HG03025 (cell line): ENCODE data around the gene RPS8.
"Not testable (repeated sequence)": the region's sequence is repeated elsewhere in the genome, so short reads cannot be mapped to it uniquely, and the experiment has no call there.

Experiments used
- ATAC-seq: cut with Tn5 transposase; IDR thresholded peaks from one replicate; pipeline ENCODE4 v1.9.1; 2021; ENCODE audit warnings: mild to moderate bottlenecking, moderate library complexity; ENCODE audit not compliant: unreplicated experiment, low FRiP score

The RPS8 gene

DNA sequence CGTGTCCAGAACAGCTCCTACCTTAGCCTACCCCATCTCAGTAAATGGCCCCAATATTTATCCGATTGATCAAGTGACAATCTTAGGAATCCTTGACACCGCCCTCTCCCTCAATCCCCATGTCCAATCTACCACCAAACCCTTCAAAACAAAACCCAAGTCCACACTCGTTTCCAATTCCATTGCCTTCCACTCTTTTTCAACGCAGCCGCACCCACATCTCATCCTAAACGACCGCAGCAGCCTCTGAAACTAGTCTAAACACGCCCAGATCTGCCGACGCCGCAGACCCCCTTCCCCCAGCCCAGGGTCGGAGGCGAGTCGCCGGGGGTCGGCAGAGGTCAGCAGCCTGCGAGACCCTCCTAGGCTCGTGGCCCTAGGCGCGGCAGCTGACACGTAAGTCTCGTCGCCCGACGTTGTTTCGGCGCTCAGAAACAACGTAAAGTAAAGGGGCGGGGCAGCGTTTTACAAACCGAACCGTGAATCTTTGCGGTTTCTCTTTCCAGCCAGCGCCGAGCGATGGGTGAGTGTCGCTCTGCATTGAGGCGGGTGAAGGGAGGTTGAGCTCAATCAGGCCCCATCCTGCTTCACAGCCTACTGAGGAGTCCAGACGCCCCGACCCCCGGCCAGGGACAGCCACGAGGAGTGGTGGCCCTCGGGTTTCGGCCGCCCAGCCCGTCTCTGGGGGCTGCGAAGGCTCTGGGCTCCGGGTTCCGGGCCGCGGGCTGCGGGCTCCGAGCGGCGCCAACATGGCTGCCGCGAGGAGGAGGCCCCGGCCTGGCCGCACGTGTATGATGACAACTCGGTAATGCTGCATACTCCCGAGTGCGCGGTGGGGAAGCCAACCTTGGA lies at the start of gene RPS8:
Gene RPS8, plus strand, starts transcription at position 463 of the 852 bp plus-strand sequence. Its CDS starts 57 bp downstream, at position 520.
- peak; percentile 72 for ATAC-seq

DNA sequence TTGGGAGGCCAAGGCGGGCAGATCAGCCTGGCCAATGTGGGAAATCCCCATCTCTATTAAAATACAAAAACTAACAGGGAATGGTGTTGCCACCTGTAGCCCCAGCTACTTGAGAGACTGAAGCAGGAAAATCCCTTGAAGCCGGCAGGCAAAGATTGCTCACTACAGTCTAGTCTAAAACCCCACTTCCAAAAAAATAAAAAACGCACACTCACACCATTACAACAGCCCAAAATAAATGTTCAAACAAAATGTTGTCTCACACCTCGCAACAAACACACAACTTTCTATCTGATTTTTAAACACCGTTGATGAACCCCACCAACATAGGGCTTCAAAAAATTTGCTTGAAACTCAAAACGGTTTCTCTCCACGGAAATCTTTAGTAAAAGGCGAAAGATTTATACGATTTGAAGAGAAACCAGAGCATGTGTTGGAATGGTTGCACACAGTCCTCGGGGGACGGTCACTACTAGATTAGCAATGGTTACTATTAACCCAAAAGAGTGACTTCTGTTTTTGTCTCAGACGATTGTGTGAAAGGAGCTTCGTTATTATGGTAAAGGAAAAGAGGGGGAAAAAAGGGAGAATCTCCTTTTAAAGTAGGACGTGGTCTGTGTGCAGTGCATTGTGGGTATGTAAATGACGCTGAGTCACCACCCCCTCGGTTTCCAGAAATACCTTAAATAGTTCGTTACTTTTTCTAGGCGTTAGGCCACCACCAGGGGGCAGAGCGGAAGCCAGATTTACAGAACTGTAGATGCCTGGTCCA lies 44.4 kb upstream of the RPS8 start, which contains the start of gene RNU5D-1:
Gene RNU5D-1, minus strand, starts transcription at position 430 of the 772 bp plus-strand sequence.
- ATAC-seq, result peak; percentile 59

DNA sequence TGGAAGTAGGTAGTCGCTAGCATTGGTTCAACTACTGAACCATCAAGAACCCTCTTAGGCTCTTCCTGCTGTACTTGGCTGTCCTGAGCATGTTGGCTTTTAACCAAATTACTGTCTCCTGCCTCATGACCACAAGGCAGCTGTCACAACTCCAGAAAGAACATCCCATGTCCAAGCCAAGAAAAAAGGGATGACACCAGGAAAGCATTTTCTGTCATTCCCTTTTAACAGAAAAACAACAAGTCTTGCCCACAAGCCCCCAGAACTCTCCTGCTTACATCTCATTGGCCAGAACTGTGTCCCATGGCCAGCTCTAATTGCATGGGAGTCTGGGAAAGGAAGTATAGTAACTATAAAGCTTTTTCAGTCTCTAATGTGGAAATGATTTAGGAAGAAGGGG lies 42.0 kb upstream of the RPS8 start:
- ATAC-seq, result no peak

DNA sequence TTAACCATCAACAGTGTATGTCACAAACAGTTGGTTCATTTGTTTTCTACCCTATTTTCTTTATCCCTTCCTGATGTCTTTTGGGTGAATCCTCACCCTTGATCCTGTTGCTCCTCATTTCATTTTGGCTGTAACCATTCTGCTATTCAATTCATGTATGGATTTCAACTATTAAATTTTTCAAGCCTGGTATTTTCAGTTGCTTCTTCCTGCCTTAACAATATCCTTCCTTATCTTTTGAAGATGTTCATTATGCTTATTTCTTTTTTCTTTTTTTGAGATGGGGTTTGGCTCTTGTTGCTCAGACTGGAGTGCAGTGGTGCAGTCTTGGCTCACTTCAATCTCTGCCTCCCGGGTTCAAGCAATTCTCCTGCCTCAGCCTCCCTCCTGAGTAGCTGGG lies 41.6 kb upstream of the RPS8 start:
- no peak for ATAC-seq

DNA sequence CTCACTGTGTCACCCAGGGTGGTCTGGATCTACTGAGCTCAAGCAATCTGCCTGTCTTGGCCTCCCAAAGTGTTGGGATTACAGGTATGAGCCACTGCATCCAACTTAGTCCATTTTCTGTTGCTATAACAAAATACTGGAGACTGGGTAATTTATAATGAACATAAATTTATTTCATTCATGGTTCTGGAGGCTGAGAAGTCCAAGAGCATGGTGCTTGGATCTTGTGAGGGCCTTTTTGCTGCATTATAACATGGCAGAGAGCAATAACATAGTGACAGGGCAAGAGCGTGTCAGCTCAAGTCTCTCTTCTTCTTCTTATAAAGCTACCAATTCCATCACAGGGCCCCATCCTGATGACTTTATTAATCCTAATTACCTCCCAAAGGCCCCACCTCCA lies 39.3 kb upstream of the RPS8 start:
- ATAC-seq, result no peak

DNA sequence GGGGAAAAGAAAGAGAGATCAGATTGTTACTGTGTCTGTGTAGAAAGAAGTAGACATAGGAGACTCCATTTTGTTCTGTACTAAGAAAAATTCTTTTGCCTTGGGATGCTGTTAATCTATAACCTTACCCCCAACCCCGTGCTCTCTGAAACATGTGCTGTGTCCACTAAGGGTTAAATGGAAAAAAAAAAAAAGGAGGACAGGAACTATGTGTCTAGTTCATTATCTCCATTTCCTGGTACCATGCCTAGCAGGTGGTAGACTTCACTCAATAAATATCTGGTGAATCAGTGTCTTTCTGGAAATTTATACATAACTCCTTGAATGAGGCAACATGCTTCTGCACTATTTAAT lies 36.4 kb upstream of the RPS8 start:
- ATAC-seq, result not testable (repeated sequence)

DNA sequence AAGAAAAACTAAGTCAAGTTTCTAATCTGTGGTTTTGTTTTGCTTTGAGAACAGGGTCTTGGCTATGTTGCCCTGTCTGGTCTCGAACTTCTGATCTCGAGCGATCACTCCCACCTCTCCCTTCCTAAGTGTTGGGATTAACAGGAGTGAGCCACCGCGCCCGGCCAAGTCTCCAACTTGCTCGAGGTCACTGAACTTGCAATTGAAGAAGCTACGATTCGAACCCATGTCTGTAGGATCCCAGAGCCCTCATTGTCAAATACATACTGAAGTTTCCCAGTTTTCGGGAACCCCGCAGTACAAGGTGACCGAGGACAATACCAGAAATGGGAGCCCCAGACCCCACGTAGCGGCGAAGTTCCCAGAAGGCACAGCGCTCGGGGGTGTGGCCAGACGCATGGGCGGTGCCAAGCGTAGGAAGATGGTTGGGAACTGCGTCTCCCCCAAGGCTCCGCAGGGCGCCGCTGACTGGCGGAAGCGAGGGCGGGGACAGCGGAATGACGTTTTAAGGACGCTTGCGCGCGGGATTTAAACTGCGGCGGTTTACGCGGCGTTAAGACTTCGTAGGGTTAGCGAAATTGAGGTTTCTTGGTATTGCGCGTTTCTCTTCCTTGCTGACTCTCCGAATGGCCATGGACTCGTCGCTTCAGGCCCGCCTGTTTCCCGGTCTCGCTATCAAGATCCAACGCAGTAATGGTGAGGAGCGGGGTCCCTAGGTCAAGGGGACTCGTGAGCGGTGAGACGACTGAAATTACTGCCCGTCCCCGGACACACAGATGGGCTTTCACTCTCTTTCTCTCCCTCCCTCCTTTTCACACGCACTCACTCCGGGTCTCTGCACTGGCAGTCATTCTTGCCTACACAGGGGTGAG lies 35.8 kb upstream of the RPS8 start, which contains the start of gene KIF2C:
Gene KIF2C, plus strand, starts transcription at position 531 of the 872 bp plus-strand sequence. Its CDS starts 96 bp downstream, at position 627.
- peak; percentile 91 for ATAC-seq

DNA sequence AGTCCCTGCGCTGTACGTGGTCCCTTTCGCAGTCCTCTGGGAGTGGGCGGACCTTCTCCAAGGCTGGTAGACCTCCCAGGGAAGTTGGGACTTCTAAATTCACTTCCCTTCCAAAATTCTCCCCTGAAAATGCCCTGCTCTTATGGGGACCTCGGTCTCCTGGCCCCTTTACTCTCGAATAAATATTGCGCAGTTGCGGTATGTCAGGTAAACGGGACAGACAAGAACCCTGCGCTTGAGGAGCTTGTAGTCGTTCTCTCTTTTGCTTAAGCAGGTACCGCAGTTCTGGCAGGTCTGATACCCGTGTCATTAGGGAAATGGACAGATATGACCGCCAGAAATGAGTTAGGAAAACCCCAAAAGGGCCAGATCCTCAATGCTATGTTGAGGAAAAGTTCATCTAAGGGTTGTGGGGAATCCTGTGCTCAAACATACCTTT lies 35.1 kb upstream of the RPS8 start:
- ATAC-seq, result no peak

DNA sequence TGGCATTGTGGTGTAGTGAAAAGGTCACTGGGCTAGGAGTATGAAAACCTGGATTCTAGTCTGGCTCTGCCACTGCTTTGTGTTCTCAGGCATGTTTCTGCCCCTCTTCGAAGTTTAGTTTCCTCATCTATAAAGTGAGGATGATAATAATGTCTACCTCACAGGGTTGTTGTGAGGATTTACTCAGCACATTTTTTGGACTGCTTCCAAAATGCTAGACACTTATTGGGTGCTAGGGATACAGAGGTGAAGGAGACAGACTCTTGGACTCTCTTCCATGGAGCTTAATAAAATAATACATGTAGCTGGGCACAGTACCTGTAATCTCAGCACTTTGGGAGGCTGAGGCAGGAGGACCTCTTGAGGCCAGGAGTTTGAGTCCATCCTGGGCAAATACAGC lies 32.1 kb upstream of the RPS8 start:
- no peak for ATAC-seq

DNA sequence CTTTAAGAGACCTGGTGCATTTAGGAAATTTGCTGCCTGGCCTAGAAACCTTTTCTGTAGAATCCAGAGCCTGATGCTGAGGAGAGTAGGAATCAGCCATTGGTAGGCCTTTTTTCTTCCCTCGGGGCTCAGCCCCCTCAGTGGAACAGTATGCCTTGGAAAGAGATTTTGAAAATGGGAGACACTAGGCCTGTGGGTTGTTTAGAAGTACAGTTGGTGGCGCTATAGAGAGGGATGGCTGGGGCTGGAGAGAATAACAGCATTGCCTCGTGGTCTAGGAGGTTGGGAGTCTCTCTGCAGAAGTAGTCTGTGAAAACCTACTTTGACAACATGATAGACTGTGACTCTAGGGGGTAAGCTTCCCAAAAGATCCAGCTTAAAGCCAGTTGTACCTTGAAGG lies 27.5 kb upstream of the RPS8 start:
- no peak for ATAC-seq

DNA sequence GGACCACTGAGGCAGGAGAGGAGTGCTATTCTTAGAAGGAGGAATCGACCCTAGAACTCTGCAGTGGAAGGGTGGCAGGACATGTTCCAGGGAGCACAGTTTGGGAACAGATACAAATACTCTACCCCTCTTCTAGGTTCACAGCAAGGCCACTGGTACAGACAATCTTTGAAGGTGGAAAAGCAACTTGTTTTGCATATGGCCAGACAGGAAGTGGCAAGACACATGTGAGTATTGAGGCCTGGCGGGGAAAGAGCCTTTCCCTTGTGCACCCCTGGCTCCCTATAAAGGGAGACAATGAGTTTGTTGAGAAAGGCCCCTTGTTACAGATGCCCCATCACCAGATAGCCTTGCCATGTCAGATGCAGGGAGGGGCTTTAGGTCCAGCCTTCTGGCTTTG lies 17.9 kb upstream of the RPS8 start:
- ATAC-seq, result no peak

DNA sequence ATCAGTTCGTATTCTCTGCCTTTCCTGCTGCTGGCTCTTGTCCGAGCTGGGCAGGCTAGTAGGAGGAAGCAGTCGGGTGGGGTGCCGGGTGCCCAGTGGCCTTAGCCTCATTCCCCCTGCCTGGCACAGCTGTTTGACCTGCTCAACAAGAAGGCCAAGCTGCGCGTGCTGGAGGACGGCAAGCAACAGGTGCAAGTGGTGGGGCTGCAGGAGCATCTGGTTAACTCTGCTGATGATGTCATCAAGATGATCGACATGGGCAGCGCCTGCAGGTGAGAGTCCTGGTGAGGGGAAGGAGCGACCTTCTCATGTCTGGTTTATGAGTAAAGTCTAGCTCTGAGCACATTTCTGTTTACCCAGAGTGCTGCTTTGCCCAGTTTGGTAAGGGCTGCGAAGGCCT lies 16.3 kb upstream of the RPS8 start:
- ATAC-seq, result no peak

DNA sequence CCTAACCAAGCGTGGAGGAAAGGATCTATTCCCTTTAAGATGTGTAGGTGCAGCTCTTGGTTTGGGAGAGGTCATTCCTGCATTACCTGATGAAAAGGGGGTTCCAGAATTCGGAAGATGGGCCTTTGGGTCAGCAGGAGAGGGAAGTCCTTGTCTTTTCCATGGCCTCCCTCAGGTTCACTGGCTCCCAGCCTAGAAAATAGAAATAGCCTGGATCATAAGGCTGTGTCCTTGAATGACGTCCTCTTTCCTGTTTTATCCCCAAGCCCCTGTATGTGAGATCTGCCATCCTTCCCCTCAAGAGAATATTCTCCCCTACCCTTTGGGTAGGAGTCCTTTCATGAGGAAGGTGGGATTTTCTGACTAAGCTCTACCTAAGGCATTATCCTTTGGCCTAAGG lies 14.5 kb upstream of the RPS8 start:
- no peak for ATAC-seq

DNA sequence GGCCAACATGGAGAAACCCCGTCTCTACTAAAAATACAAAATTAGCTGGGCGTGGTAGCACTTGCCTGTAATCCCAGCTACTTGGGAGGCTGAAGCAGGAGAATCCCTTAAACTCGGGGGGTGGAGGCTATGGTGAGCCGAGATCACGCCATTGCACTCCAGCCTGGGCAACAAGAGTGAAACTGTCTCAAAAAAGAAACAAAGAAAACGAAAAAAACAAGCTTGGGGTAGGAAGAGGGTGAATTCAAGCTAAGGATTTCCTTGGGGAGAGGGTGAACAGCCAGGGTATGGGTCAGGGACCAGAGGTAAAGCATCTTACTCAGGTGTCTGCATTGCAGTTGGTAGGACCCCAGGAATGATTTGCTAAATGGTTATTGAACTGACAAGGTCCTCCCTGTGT lies 8.9 kb upstream of the RPS8 start:
- not testable (repeated sequence) for ATAC-seq

DNA sequence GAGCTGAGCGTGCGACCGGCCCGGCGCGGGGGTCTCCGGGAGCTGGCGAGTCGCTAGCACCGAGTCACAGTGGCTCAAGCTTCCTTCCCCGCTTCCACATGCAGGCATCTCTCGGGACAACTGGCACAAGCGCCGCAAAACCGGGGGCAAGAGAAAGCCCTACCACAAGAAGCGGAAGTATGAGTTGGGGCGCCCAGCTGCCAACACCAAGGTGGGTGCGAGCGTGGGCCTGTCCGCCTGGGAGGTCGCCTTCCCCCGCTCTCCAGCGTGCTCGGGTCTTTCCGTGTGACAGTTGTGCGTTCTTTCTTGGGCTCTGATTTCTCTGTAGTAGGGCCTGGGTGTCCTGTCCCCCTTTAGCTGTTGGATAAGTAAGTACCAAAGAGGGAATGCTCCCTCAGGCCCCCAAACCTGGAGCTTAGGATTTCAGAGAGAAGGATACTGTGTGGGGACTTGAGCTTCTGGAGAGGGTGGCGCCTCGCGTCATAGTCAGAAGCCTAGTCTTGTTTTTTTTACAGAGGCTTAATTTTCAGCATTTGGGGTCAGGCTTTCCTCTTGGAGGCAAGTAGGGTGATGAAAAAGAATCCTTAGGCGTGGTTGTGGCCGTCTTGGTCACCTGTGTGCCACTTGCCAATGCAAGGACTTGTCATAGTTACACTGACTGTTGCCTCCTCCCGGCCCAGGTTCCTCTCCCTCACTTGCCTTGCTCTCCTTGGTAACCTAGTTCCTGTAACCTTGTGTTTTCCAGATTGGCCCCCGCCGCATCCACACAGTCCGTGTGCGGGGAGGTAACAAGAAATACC lies 790 bp downstream of the RPS8 start:
- no peak for ATAC-seq

DNA sequence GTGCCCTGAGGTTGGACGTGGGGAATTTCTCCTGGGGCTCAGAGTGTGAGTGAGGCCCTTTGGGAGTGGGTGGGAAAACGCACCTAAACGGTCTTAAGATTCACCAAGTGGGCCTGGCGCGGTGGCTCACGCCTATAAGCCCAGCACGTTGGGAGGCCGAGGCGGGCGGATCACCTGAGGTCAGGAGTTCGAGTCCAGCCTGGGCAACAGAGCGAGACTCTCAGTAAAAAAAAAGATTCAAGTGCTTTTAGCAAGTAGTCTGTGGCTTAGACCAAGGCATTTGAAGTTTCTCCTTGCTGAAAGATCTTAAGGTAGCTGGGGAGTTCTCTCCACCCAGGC lies 1.4 kb downstream of the RPS8 start:
- no peak for ATAC-seq

DNA sequence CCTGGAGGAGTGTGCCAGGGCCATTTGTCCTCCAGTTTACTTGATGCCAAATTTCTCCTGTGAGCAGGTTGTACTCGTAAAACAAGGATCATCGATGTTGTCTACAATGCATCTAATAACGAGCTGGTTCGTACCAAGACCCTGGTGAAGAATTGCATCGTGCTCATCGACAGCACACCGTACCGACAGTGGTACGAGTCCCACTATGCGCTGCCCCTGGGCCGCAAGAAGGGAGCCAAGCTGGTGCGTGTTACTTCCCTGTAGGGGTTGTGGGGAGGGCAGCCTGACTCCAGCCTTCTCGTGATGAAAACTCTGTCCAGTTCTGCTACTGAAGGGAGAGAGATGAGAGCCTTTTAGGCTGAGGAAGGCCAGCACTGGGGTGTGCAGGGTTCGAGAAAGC lies 2.2 kb downstream of the RPS8 start:
- no peak for ATAC-seq

DNA sequence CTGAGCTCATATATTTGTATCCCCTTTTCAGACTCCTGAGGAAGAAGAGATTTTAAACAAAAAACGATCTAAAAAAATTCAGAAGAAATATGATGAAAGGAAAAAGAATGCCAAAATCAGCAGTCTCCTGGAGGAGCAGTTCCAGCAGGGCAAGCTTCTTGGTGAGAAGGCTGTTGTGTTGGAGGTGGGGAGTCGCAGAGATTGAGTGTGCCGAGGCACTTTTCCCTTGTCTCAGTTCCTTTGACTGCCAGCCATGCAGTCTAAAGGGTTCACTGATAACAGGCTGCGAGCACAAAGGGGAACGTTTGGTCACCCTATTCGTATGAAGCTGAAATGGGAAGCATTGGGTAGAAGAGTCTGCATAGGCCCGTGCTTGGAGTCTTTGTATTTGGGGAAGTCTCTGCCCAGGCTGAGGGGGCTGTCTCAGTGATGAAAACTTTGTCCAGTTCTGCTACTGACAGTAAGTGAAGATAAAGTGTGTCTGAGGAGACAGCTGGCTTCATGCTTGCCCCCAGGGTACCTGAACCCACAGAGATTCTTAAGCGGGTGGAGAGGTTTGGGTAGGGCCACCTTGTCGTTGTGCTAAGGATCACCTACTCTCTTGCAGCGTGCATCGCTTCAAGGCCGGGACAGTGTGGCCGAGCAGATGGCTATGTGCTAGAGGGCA lies 2.8 kb downstream of the RPS8 start:
- ATAC-seq, result no peak
